ENCODE measurements around the gene CTTNBP2NL. TPM values are rescaled to one million over a fixed set of nuclear protein-coding genes. Genes with fewer than 3 reads are reported as not detected.

CTTNBP2NL gene
- polyA plus RNA-seq, 1 experiment, result 30.5 TPM

GRCh38 chr1:112358061-112358770 is 37.8 kb upstream of the CTTNBP2NL start:
- Histone ChIP-seq H3K9me3 (ENCODE audit: control insufficient read depth, insufficient read depth, low read length) (no peaks in the 10 kb centered on the region), H3K27ac (ENCODE audit: low read depth, low read length) (no peak overlapping the region), H3K4me3 (ENCODE audit: low read depth, low read length) (no peak overlapping the region), H3K27me3 (ENCODE audit: control insufficient read depth, insufficient read depth, low read length) (peaks cover 33% of the 10 kb centered on the region)
- TF ChIP-seq CTCF (IDR thresholded peaks at IDR 0.05; ENCODE audit: low read depth, low read length), result no peak
- DNase-seq (ENCODE audit: low read depth, low spot score), result no peak
- POLR2A ChIA-PET, result interaction anchor here (0.6 kb wide), 1 partner anchor 261 kb away, joined by 4 read pairs; the partner anchor contains the start of gene CAPZA1
- CTCF ChIA-PET, result interaction anchor here (0.6 to 7.9 kb wide), 24 partner anchors 11 to 489 kb away, joined by 3 to 181 read pairs (median 3); partner anchors contain the start of gene PPM1J

- peak; percentile 15 for DNase-seq (ENCODE audit: low read depth, low spot score)
- peak; percentile 86 for TF ChIP-seq CTCF (IDR thresholded peaks at IDR 0.05; ENCODE audit: low read depth, low read length)
- Histone ChIP-seq H3K9me3 (ENCODE audit: control insufficient read depth, insufficient read depth, low read length) (no peaks in the 10 kb centered on the region), H3K27ac (ENCODE audit: low read depth, low read length) (peak overlapping the region; percentile 93), H3K4me3 (ENCODE audit: low read depth, low read length) (no peak overlapping the region), H3K27me3 (ENCODE audit: control insufficient read depth, insufficient read depth, low read length) (peaks cover 33% of the 10 kb centered on the region)
- ChIA-PET CTCF (interaction anchor here (0.6 to 7.9 kb wide), 17 partner anchors 10 to 490 kb away, joined by 3 to 181 read pairs (median 4); partner anchors contain the start of gene PPM1J), POLR2A (no interaction called here)
These were observed 37.1 kb upstream of the CTTNBP2NL start for GRCh38 chr1:112358798-112359408.

- peak overlapping the region; percentile 25; the same call in 1 of the 2 replicates for H3K4me3 ChIP-seq (ENCODE audit: low read depth, low read length)
- H3K9me3 ChIP-seq (ENCODE audit: control insufficient read depth, insufficient read depth, low read length), result no peaks in the 10 kb centered on the region
- ChIA-PET POLR2A (interaction anchor here (0.5 to 1.4 kb wide), 4 partner anchors 9 to 259 kb away, joined by 3 to 4 read pairs (median 4); partner anchors contain the start of gene ST7L), CTCF (interaction anchor here (0.6 to 7.9 kb wide), 9 partner anchors 9 to 712 kb away, joined by 3 to 181 read pairs (median 6); partner anchors contain the start of gene LRIG2)
- H3K27me3 ChIP-seq (ENCODE audit: control insufficient read depth, insufficient read depth, low read length), result peaks cover 35% of the 10 kb centered on the region
- DNase-seq (ENCODE audit: low read depth, low spot score), result peak; percentile 69
- H3K27ac ChIP-seq (ENCODE audit: low read depth, low read length), result peak overlapping the region; percentile 93
- TF ChIP-seq CTCF (IDR thresholded peaks at IDR 0.05; ENCODE audit: low read depth, low read length), result no peak
These were observed 35.9 kb upstream of the CTTNBP2NL start for GRCh38 chr1:112359961-112360767.

- no peak for TF ChIP-seq CTCF (IDR thresholded peaks at IDR 0.05; ENCODE audit: low read depth, low read length)
- DNase-seq (ENCODE audit: low read depth, low spot score), result no peak
- CTCF ChIA-PET, result interaction anchor here (1.0 kb wide), 1 partner anchor 103 kb away, joined by 3 read pairs; no protein-coding TSS in a partner anchor
- POLR2A ChIA-PET, result no interaction called here
- no peaks in the 10 kb centered on the region for H3K9me3 ChIP-seq (ENCODE audit: control insufficient read depth, insufficient read depth, low read length)
- H3K27me3 ChIP-seq (ENCODE audit: control insufficient read depth, insufficient read depth, low read length), result peaks cover 20% of the 10 kb centered on the region
- no peak overlapping the region for H3K27ac ChIP-seq (ENCODE audit: low read depth, low read length)
- no peak overlapping the region for H3K4me3 ChIP-seq (ENCODE audit: low read depth, low read length)
These were observed 32.4 kb upstream of the CTTNBP2NL start for GRCh38 chr1:112363636-112364035.

Measured in AG04450 (cell line).